ENCODE data around the gene AJM1. TPM values are rescaled to one million over a fixed set of nuclear protein-coding genes. Genes with fewer than 3 reads are reported as not detected.
A peak's percentile ranks its signal among the peaks of the same experiment; 100 is the strongest.
"Not testable (repeated sequence)": the region's sequence is repeated elsewhere in the genome, so short reads cannot be mapped to it uniquely, and the experiment has no call there.

AJM1 gene
- total RNA-seq, 2 experiments from 2014 or later, result 1.1 to 1.2 TPM

- peaks cover 19% of the 10 kb centered on the region for H3K36me3 Mint-ChIP-seq (ENCODE audit: low read depth)
- Histone ChIP-seq H3K27me3 (ENCODE audit: control insufficient read depth in 1 of 2, insufficient read depth in 2 of 2, low read length in 2 of 2) (no peaks in the 10 kb centered on the region), H3K4me1 (ENCODE audit: insufficient read depth, low read length) (peaks cover 23% of the 10 kb centered on the region), H3K36me3 (ENCODE audit: insufficient read depth, low read length) (peaks cover 17% of the 10 kb centered on the region), H3K9me3 (ENCODE audit: control insufficient read depth in 1 of 2, insufficient read depth in 1 of 2, low read length in 2 of 2) (peaks cover 0 to 5% of the 10 kb centered on the region in 2 experiments), H3K4me3 (ENCODE audit: low read length) (no peak overlapping the region), H3K27ac (ENCODE audit: low read depth in 1 of 2, low read length in 2 of 2) (no peak overlapping the region)
- CTCF ChIA-PET, result no interaction called here
- no peaks in the 10 kb centered on the region for H3K9me3 Mint-ChIP-seq
- DNase-seq, result peak in 1 of 14 experiments; percentile 11
- POLR2A ChIA-PET, result interaction anchor here (0.7 kb wide), 1 partner anchor 69 kb away, joined by 3 read pairs; no protein-coding TSS in a partner anchor
- intact Hi-C loops (cut with DNase I, micrococcal nuclease), result loop anchor here (2.0 to 5.0 kb wide), 2 partner anchors 19 to 75 kb away; partner anchors contain the start of genes FBXW5 (in 1 of the 2) and TRAF2 (in 1 of the 2)
- peaks cover 15% of the 10 kb centered on the region for H3K4me1 Mint-ChIP-seq (ENCODE audit: low read depth)
- no peak for ATAC-seq (ENCODE audit: poor library complexity)
- TF ChIP-seq CTCF (IDR thresholded peaks at IDR 0.05), result no peak
- H3K4me3 Mint-ChIP-seq, result peak overlapping the region; percentile 70
- no peaks in the 10 kb centered on the region for H3K27me3 Mint-ChIP-seq
- H3K27ac Mint-ChIP-seq, result peak overlapping the region; percentile 55
These were observed 25.2 kb downstream of the AJM1 start for GRCh38 chr9:136867480-136867879.

- no peaks in the 10 kb centered on the region for H3K27me3 Mint-ChIP-seq
- Histone ChIP-seq H3K9me3 (ENCODE audit: control insufficient read depth in 1 of 2, insufficient read depth in 1 of 2, low read length in 2 of 2) (peaks cover 0 to 9% of the 10 kb centered on the region in 2 experiments), H3K36me3 (ENCODE audit: insufficient read depth, low read length) (peaks cover 13% of the 10 kb centered on the region), H3K27ac (ENCODE audit: low read depth in 1 of 2, low read length in 2 of 2) (no peak overlapping the region), H3K4me3 (ENCODE audit: low read length) (no peak overlapping the region), H3K4me1 (ENCODE audit: insufficient read depth, low read length) (peaks cover 23% of the 10 kb centered on the region), H3K27me3 (ENCODE audit: control insufficient read depth in 1 of 2, insufficient read depth in 2 of 2, low read length in 2 of 2) (no peaks in the 10 kb centered on the region)
- H3K9me3 Mint-ChIP-seq, result no peaks in the 10 kb centered on the region
- intact Hi-C loops (cut with DNase I, micrococcal nuclease), result loop anchor here (2.0 to 5.0 kb wide), 2 partner anchors 19 to 74 kb away; partner anchors contain the start of genes FBXW5 (in 1 of the 2) and TRAF2 (in 1 of the 2)
- H3K27ac Mint-ChIP-seq, result peak overlapping the region; percentile 62
- ChIA-PET POLR2A (no interaction called here), CTCF (no interaction called here)
- peak overlapping the region; percentile 70 for H3K4me3 Mint-ChIP-seq
- no peak for DNase-seq
- H3K36me3 Mint-ChIP-seq (ENCODE audit: low read depth), result peaks cover 15% of the 10 kb centered on the region
- no peak for ATAC-seq (ENCODE audit: poor library complexity)
- no peak for TF ChIP-seq CTCF (IDR thresholded peaks at IDR 0.05)
- peaks cover 15% of the 10 kb centered on the region for H3K4me1 Mint-ChIP-seq (ENCODE audit: low read depth)
These were observed 25.6 kb downstream of the AJM1 start for GRCh38 chr9:136867917-136868316.

DNA sequence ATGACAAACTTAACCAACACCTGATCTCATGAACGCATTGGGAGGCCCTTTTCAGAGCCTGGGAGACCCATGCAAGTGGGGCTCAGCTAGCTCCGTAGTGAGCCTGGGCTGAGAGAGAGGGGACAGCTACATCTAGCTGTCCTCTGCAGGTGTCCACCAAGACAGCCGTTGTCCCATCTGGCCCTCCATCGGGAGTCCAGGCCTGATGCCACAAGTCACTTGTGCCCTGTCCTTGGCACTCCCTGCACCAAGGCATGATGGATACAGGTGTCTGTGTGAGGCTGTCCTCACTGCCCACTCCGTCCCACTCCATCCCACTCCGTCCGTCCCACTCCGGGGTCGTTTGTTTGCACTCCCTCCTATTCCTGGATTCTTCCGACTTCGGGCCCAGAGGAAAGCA lies 26.4 kb downstream of the AJM1 start:
- H3K36me3 Mint-ChIP-seq (ENCODE audit: low read depth), result peaks cover 8% of the 10 kb centered on the region
- POLR2A ChIA-PET, result no interaction called here
- CTCF ChIA-PET, result no interaction called here
- Histone ChIP-seq H3K4me3 (ENCODE audit: low read length) (no peak overlapping the region), H3K27ac (ENCODE audit: low read depth in 1 of 2, low read length in 2 of 2) (no peak overlapping the region), H3K27me3 (ENCODE audit: control insufficient read depth in 1 of 2, insufficient read depth in 2 of 2, low read length in 2 of 2) (no peaks in the 10 kb centered on the region), H3K36me3 (ENCODE audit: insufficient read depth, low read length) (peaks cover 6% of the 10 kb centered on the region), H3K4me1 (ENCODE audit: insufficient read depth, low read length) (peaks cover 23% of the 10 kb centered on the region), H3K9me3 (ENCODE audit: control insufficient read depth in 1 of 2, insufficient read depth in 1 of 2, low read length in 2 of 2) (peaks cover 0 to 12% of the 10 kb centered on the region in 2 experiments)
- peak overlapping the region; percentile 82 for H3K4me3 Mint-ChIP-seq
- no peaks in the 10 kb centered on the region for H3K27me3 Mint-ChIP-seq
- DNase-seq (peak in 1 of 14 experiments; percentile 16), ATAC-seq (ENCODE audit: poor library complexity) (no peak)
- no peak for TF ChIP-seq CTCF (IDR thresholded peaks at IDR 0.05)
- no peaks in the 10 kb centered on the region for H3K9me3 Mint-ChIP-seq
- H3K4me1 Mint-ChIP-seq (ENCODE audit: low read depth), result peaks cover 15% of the 10 kb centered on the region
- intact Hi-C loops (cut with DNase I, micrococcal nuclease), result loop anchor here in 1 of 2 experiments (5.0 kb wide), 1 partner anchor 74 kb away; the partner anchor contains the start of gene FBXW5
- H3K27ac Mint-ChIP-seq, result peak overlapping the region; percentile 62

DNA sequence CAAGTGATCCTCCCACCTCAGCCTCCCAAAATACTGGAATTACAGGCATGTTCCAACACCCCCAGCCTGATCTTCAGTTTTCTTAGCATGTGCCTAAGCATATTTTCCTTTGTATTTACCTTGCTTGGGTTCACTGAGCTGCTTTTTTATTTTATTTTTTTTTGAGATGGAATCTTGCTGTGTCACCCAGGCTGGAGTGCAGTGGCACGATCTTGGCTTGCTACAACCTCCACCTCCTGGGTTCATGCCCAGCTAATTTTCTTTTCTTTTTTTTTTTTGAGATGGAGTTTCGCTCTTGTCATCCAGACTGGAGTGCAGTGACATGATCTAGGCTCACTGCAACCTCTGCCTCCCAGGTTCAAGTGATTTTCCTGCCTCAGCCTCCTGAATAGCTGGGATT lies 27.3 kb downstream of the AJM1 start:
- POLR2A ChIA-PET, result interaction anchor here (1.1 kb wide), 1 partner anchor 13 kb away, joined by 4 read pairs; no protein-coding TSS in a partner anchor
- H3K27me3 Mint-ChIP-seq; H3K9me3 Mint-ChIP-seq; H3K36me3 ChIP-seq (ENCODE audit: insufficient read depth, low read length); H3K4me1 Mint-ChIP-seq (ENCODE audit: low read depth); CTCF ChIA-PET; ATAC-seq (ENCODE audit: poor library complexity); H3K4me3 ChIP-seq (ENCODE audit: low read length); H3K27ac Mint-ChIP-seq; H3K27ac ChIP-seq (ENCODE audit: low read depth in 1 of 2, low read length in 2 of 2); DNase-seq; H3K36me3 Mint-ChIP-seq (ENCODE audit: low read depth); H3K4me3 Mint-ChIP-seq; H3K27me3 ChIP-seq (ENCODE audit: control insufficient read depth in 1 of 2, insufficient read depth in 2 of 2, low read length in 2 of 2): not testable (repeated sequence)
- H3K4me1 ChIP-seq (ENCODE audit: insufficient read depth, low read length), result peaks cover 17% of the 10 kb centered on the region
- intact Hi-C loops (cut with DNase I, micrococcal nuclease), result loop anchor here in 1 of 2 experiments (5.0 kb wide), 1 partner anchor 73 kb away; the partner anchor contains the start of gene FBXW5
- H3K9me3 ChIP-seq (ENCODE audit: control insufficient read depth in 1 of 2, insufficient read depth in 1 of 2, low read length in 2 of 2), result peaks cover 0 to 12% of the 10 kb centered on the region in 2 experiments

Data from CD4-positive, alpha-beta T cell (primary cell).